DLD1 (cell line): ENCODE measurements around the gene RPS15.

Source experiments
- in situ Hi-C: cut with HindIII; loops from 2 replicates; pipeline ENCODE4 v1.10.0; 2017; ENCODE audit warnings: low sequenced_read_pairs

The RPS15 gene

GRCh38 chr19:1450735-1451731 is 12.8 kb downstream of the RPS15 start:
- in situ Hi-C loops, result no loop called here

- in situ Hi-C loops, result no loop called here
Measured at GRCh38 chr19:1451916-1452801, 14.0 kb downstream of the RPS15 start.

- in situ Hi-C loops, result no loop called here
Measured at GRCh38 chr19:1452802-1453524, 14.8 kb downstream of the RPS15 start.

- in situ Hi-C loops, result no loop called here
Measured at GRCh38 chr19:1453525-1454364, 15.5 kb downstream of the RPS15 start.

- in situ Hi-C loops, result no loop called here
Measured at GRCh38 chr19:1455002-1455335, 16.8 kb downstream of the RPS15 start.

GRCh38 chr19:1455336-1456120 is 17.3 kb downstream of the RPS15 start:
- in situ Hi-C loops, result no loop called here

GRCh38 chr19:1456121-1456900 is 18.1 kb downstream of the RPS15 start:
- in situ Hi-C loops, result no loop called here

GRCh38 chr19:1457031-1457739 is 19.0 kb downstream of the RPS15 start:
- in situ Hi-C loops, result no loop called here

GRCh38 chr19:1457892-1458291 is 19.7 kb downstream of the RPS15 start:
- in situ Hi-C loops, result no loop called here

- in situ Hi-C loops, result no loop called here
Measured at GRCh38 chr19:1459479-1459878, 21.3 kb downstream of the RPS15 start.

GRCh38 chr19:1460033-1460995 is 22.1 kb downstream of the RPS15 start:
- in situ Hi-C loops, result no loop called here

- in situ Hi-C loops, result no loop called here
Measured at GRCh38 chr19:1461862-1462261, 23.7 kb downstream of the RPS15 start.

GRCh38 chr19:1465191-1466016 is 27.2 kb downstream of the RPS15 start:
- in situ Hi-C loops, result no loop called here

- in situ Hi-C loops, result no loop called here
Measured at GRCh38 chr19:1466018-1466460, 27.8 kb downstream of the RPS15 start.

GRCh38 chr19:1466461-1467214 is 28.4 kb downstream of the RPS15 start:
- in situ Hi-C loops, result no loop called here
